Fibroblast of lung (primary cell): ENCODE results near the gene VCAN. TPM values are rescaled to one million over a fixed set of nuclear protein-coding genes. Genes with fewer than 3 reads are reported as not detected.

ENCODE experiments used
- DNase-seq, 2 donors: peaks; one replicate each; pipeline versions ENCODE4 v3.0.0 to v3.0.0-alpha.2; 2010; ENCODE audit warnings: low read depth in 2 of 2
- H2AFZ ChIP-seq: 2 replicates; pipeline ENCODE4 v1.5.1; 2012; ENCODE audit warnings: low read length, control low read depth, inconsistent platforms
- H3K27ac ChIP-seq: 2 replicates; pipeline ENCODE4 v1.5.1; 2011; ENCODE audit warnings: low read length, control low read depth; ENCODE audit not compliant: insufficient read depth
- H3K27me3 ChIP-seq: 2 replicates; pipeline ENCODE4 v1.5.1; 2011; ENCODE audit warnings: mild to moderate bottlenecking, low read length; ENCODE audit not compliant: control insufficient read depth, insufficient read depth
- H3K36me3 ChIP-seq: 2 replicates; pipeline ENCODE4 v1.5.1; 2011; ENCODE audit warnings: low read length; ENCODE audit not compliant: control insufficient read depth, insufficient read depth
- H3K4me1 ChIP-seq: 2 replicates; pipeline ENCODE4 v1.5.1; 2011; ENCODE audit warnings: low read length; ENCODE audit not compliant: control insufficient read depth, insufficient read depth; ENCODE audit errors: extremely low read depth
- H3K4me2 ChIP-seq: 2 replicates; pipeline ENCODE4 v1.5.1; 2011; ENCODE audit warnings: low read length, control low read depth; ENCODE audit not compliant: insufficient read depth; ENCODE audit errors: extremely low read depth
- H3K4me3 ChIP-seq, 4 experiments: fragments of 200-600 bp in 1 of 4; sonication (generic) in 1 of 4; replicated peaks in 1 of 4; 2 replicates each; pipeline ENCODE4 v1.5.1; 2011 to 2016; ENCODE audit warnings: low read length in 4 of 4, low read depth in 3 of 4, mild to moderate bottlenecking in 3 of 4, control low read depth in 2 of 4, inconsistent platforms in 1 of 4, mixed read lengths in 1 of 4; ENCODE audit not compliant: insufficient read depth in 1 of 4; ENCODE audit errors: control extremely low read depth in 1 of 4
- H3K79me2 ChIP-seq: 2 replicates; pipeline ENCODE4 v1.5.1; 2012; ENCODE audit warnings: mild to moderate bottlenecking, low read length, inconsistent platforms; ENCODE audit not compliant: control insufficient read depth, insufficient read depth
- H3K9ac ChIP-seq: 2 replicates; pipeline ENCODE4 v1.5.1; 2011; ENCODE audit warnings: mild to moderate bottlenecking, low read length, control low read depth; ENCODE audit not compliant: insufficient read depth
- H3K9me3 ChIP-seq: 2 replicates; pipeline ENCODE4 v1.5.1; 2012; ENCODE audit warnings: low read depth, low read length; ENCODE audit not compliant: control insufficient read depth, insufficient read depth
- H4K20me1 ChIP-seq: 2 replicates; pipeline ENCODE4 v1.5.1; 2011; ENCODE audit warnings: low read length; ENCODE audit not compliant: control insufficient read depth, insufficient read depth; ENCODE audit errors: extremely low read depth
- CTCF ChIP-seq, 2 donors: IDR thresholded peaks in 1 of 2; conservative IDR thresholded peaks in 1 of 2; 1 replicate in 1 of 2; 2 replicates in 1 of 2; pipeline ENCODE4 v1.5.1; 2011 to 2012; ENCODE audit warnings: low read length in 2 of 2, control low read depth in 1 of 2, inconsistent platforms in 1 of 2, low read depth in 1 of 2, mild to moderate bottlenecking in 1 of 2
- EZH2 ChIP-seq: IDR thresholded peaks from 2 replicates; pipeline ENCODE4 v1.5.1; 2012; ENCODE audit warnings: low read length, control low read depth, mild to moderate bottlenecking; ENCODE audit errors: missing control alignments
- polyA plus RNA-seq, 2 donors: library from polyadenylated mRNA; depleted of rRNA in 1 of 2; stranded (reverse) in 1 of 2; unstranded in 1 of 2; fragments of >200 nt; gene quantifications; 2 replicates each; pipeline ENCODE4 v1.2.1, GENCODE V29; 2011 to 2012; ENCODE audit warnings: missing spikeins in 1 of 2
- total RNA-seq: library from RNA; depleted of rRNA; stranded (reverse); fragments of >200 nt; gene quantifications from 2 replicates; pipeline ENCODE4 v1.2.1, GENCODE V29; 2014

The VCAN gene
- total and polyA plus RNA-seq, 2 donors (not counting 1 experiment from before 2014, with no cell fraction given), result 51.9 to 227 TPM

GRCh38 chr5:83542839-83543238 is 71.3 kb downstream of the VCAN start:
- Histone ChIP-seq H3K27ac (no peak overlapping the region), H3K4me1 (no peaks in the 10 kb centered on the region), H3K36me3 (peaks cover 1% of the 10 kb centered on the region), H3K9ac (no peak overlapping the region), H3K4me3 (no peak overlapping the region), H3K4me2 (no peak overlapping the region), H3K9me3 (no peaks in the 10 kb centered on the region), H4K20me1 (no peaks in the 10 kb centered on the region), H3K27me3 (no peaks in the 10 kb centered on the region), H2AFZ (no peak overlapping the region), H3K79me2 (no peaks in the 10 kb centered on the region)
- no peak for DNase-seq
- no peak for TF ChIP-seq CTCF (conservative IDR thresholded peaks at IDR 0.05 in 1 of 2, IDR thresholded peaks at IDR 0.05 in 1 of 2; ENCODE audit: low read depth in 1 of 2, low read length in 2 of 2)
- no peak for TF ChIP-seq EZH2

- H4K20me1 ChIP-seq, result no peaks in the 10 kb centered on the region
- H3K9ac ChIP-seq, result no peak overlapping the region
- no peak overlapping the region for H3K27ac ChIP-seq
- H3K79me2 ChIP-seq, result no peaks in the 10 kb centered on the region
- no peak for DNase-seq
- no peak overlapping the region for H3K4me3 ChIP-seq
- H3K9me3 ChIP-seq, result no peaks in the 10 kb centered on the region
- H3K4me2 ChIP-seq, result no peak overlapping the region
- H2AFZ ChIP-seq, result peak overlapping the region; percentile 70
- TF ChIP-seq CTCF (conservative IDR thresholded peaks at IDR 0.05 in 1 of 2, IDR thresholded peaks at IDR 0.05 in 1 of 2; ENCODE audit: low read depth in 1 of 2, low read length in 2 of 2) (no peak), EZH2 (no peak)
- peaks cover 2% of the 10 kb centered on the region for H3K4me1 ChIP-seq
- H3K36me3 ChIP-seq, result peaks cover 1% of the 10 kb centered on the region
- no peaks in the 10 kb centered on the region for H3K27me3 ChIP-seq
Observed at GRCh38 chr5:83543898-83544297, 72.4 kb downstream of the VCAN start.

- peak in 1 of 2 donors; percentile 90 for DNase-seq
Observed at GRCh38 chr5:83547161-83547560, 75.6 kb downstream of the VCAN start.

More at GRCh38 chr5:83547161-83547560, 75.6 kb downstream of the VCAN start:
- Histone ChIP-seq H3K4me3 (no peak overlapping the region), H3K4me2 (no peak overlapping the region), H3K36me3 (peaks cover 1% of the 10 kb centered on the region), H2AFZ (no peak overlapping the region), H4K20me1 (no peaks in the 10 kb centered on the region), H3K9ac (no peak overlapping the region), H3K9me3 (no peaks in the 10 kb centered on the region), H3K4me1 (peaks cover 8% of the 10 kb centered on the region), H3K27me3 (no peaks in the 10 kb centered on the region), H3K79me2 (no peaks in the 10 kb centered on the region), H3K27ac (no peak overlapping the region)
- no peak for TF ChIP-seq EZH2
- TF ChIP-seq CTCF (conservative IDR thresholded peaks at IDR 0.05 in 1 of 2, IDR thresholded peaks at IDR 0.05 in 1 of 2; ENCODE audit: low read depth in 1 of 2, low read length in 2 of 2), result no peak
